ENCODE data around the gene MMP20.

The MMP20 gene

DNA sequence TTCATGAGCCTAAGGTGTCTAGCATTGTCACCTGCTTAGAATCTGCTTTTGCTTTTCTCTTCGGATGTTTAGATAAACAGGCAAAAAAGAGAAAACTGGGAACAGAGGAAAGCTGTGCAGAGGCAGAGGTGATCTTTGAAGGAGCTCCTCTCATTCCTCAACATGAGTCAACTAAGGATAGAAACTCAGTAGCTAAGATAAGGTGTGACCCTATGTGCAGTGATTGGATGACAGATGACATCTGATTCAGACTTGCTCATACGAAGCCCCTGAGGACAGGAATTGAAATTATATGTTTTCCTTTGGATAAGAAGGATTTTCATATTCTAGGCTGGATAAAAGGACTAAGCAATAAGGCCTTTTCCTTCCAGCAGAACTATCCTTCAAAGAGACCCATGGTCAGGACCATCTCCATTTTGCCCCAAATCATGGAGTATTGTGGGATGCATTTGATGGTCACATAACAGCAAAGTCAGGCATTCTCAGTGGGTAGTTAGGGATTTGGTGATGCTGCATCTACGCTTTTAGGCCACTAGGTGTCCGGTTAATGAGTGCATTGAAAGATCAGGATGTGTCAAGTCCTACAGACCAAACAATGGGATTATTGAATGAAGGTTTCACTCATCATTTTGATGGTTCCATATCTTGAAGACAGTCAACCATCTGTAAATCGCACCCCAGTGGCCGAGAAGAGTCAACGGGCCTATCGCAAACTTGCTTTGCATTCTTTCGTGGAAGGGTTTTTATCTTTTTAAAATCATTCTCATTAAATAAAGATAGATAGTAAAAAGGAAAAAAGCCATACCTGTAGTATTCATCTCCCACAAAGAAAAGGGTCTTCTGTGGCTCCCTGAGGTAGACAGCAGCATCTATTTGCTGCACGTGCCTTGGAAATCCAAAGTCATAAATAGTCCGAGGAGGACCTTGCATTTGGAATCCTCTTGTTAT is 32.2 kb downstream of the MMP20 start:
- no peak for DNase-seq (ENCODE audit: low read depth)

DNA sequence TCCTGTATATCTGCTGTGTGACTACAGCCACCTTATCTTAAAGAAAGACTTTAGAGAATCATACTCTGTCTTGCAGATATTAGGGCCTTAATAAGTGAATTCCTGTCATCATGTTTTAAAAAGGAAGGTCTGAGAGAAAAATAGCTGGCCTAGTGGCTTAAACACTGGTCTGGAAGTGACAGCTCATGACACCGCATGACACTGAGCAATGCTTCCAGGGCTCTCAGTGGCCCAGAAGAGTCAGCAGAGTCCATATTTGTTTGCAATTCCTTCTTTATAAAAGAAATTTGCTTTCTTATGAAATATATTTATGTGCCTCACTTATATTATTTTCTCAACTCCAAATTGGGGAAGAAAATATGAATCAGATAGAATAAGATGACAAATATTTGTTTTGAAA is 33.0 kb downstream of the MMP20 start:
- DNase-seq (ENCODE audit: low read depth) = no peak

DNA sequence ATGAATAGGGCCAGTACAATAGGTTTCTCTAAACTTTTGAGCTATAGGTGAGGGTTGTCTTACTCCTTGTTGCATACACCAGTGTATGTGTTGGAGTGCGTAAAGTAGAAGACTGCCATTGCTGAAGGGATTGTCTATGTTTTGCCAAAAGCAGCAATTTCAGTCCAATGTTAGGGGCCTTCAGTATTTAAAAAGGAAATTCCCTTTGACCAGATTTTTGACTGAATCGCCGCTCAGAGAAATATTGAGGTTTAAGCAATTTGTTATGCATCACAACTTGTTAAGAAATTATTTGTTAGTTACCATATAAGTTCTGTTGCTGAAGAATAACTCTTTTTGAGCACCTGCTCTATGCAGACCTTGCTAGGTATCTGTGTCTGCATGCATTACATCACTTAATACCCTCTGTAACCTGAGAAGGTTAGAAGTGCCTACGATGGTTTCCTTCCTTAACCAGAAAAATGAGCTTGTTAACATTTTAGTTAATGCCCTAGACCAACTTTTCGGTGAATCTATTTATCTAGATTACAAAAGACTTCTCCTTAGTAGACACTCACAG is 33.9 kb downstream of the MMP20 start:
- no peak for DNase-seq (ENCODE audit: low read depth)

DNA sequence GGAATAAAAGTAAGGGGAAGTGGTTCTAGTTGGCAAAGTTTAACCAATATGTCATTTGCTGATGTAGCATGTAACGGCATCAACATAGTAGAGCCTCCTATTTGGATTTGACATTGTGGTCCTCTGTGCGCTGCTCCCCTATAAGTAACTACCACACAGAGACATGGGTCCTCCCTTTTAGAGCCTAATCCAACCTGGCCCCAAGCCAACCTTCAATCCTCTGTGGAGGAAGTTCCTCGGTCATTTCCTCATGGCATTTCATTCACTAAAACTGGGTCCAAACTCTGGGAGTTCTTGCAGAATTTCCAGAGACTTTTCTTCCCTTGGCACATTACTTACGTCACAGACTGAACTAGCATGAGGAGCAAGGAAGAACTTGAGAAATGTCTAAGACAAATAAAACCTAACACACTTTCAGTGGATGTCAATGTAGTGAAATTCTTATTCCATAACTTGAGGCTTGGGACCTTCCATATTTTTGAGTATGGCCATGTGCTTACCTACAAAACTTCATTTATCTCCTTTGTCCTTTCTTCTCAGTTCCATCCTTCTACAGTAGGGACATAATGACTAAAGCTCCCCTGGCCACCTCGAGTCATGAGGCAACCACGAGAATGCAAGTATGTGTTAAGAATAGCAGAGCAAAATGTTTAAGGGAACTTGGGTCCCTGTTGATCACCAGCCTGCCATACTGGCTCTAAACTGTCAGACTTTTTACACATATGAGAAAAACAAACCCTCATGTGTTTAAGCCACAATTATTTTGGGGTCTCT is 34.7 kb downstream of the MMP20 start:
- no peak for DNase-seq (ENCODE audit: low read depth)

DNA sequence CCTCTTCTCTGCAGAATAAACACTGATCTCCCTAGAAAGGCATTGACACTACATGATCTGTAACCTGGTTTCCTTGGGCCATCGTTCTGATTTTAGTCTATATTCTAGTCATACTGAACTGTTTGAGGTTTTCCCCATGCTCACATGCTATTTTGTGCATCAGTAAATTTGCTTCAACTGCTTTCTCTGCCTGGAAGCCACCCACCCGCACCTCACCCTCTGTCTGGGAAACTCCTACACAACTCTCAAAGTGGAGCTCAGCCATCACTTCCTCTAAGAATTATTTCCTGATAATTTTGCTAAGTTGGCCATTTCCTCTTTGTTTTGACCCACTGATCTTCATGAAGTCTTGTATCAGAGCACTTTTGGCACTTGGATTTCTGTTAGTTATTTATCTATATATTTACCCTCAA is 36.1 kb downstream of the MMP20 start:
- DNase-seq (ENCODE audit: low read depth) = no peak

DNA sequence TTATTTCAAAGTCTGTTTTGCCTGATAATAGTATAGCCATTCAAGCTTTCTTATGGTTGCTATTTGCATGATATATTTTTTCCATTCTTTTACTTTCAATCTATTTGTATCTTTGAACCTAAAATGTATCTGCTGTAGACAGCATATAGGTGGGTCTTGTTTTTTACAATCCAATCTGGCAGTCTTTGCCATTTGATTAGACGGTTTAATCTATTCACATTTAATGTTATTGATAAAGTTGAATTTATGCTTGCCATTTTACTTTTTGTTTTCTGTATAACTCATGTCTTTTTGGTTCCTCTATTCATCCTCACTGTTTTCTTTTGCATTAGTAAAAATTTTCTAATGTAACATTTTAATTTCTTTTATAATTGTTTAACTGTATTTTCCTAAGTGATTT is 37.4 kb downstream of the MMP20 start:
- DNase-seq (ENCODE audit: low read depth) = no peak

DNA sequence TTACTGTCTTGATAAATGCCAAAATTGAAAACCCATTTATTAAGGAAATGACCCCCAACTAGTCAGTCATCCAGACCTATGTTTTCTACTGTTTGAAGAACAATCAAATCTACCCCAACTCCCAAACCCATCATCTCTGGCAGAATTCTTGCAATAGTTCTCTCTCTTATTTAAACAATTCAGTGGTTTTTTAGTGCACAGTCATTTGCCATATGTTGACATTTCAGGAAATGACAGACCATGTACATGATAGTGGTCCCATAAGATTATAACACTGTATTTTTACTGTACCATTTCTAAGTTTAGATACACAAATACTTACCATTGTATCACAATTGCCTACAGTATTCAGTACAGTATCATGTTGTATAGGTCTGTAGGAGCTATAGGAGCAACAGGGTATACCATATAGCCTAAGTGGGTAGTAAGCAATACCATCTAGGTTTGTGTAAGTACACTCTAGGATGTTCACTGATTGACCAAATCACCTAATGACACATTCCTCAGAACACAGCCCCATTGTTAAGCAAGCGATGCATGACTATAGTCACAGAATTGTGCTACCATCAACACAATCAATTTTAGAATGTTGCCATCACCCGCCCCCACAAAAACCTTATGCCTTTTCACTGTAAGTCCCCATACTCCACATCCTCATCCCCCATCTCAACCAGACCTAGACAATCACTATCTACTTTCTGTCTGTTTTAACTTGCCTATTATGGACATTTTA is 41.8 kb downstream of the MMP20 start:
- DNase-seq (ENCODE audit: low read depth) = no peak

DNA sequence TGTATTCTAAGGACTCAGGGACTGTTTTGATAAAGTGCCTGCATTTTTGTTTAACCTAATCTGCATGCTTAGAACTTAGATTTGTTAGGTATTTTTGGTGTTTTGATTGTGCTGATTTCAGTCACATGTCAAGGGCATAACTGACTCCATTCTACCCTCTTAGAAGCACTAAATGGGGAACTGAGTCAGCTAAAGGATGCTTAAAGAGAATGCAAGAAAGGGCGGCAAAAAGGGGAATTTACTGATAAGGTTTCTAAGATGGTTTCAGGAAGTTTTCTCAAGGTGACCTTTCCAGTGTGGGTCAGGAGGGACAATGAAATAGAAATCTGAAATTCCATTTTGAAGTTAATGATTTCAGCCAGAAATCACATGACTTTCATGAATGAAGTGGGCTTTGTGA is 43.0 kb downstream of the MMP20 start:
- DNase-seq (ENCODE audit: low read depth) = no peak

DNA sequence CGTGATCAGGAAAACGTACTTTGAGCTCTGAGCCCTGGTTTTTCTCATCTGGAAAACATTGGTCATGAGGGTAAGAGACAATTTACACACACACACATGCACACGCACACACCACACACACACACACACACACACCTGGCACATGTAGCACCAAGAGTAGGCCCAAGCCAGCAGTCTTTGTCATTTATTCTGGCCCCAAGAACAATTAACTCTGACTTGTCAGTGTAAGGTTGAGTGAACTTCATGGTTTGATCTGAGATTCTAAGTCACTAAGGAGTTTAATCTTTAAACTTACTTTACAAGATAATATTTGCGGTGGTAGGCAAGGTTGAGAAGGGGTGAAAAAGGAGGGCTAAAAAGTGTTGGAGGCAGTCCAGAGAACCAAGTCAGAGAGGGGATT is 44.1 kb downstream of the MMP20 start:
- DNase-seq (ENCODE audit: low read depth) = no peak

DNA sequence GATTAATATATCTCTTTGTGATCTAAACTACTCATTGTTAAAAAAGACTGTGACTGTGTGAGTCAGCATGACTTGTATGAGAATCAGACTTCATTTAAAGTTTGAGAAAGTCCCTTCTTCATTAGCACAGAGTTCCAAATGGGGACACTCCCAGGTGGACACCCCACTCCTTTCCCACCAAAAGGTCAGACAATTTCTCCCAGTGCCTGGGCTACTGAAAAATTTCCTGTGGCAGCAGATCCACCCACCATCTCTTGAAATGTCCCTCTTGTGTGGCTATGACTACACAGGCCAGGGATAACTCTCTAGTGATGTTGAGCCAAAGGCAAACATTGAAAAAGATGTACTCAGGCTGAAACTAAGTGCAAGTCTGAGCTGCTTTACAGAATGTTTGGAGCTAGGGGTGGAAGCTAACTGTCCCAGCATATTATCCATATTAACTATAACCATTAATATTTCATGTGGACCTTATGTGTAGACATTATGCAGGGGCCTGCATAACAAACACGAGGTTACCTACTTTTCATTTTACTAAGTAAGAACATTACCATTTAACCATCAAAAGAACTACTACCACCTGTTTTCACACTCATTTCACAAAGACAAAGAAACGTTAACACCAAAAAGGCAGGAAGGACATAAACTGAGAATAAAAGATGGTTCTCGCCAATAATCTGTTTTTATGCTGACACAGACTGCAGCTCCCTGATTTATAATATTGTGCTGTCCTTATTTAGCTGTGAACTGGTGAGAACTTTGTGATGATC is 44.8 kb downstream of the MMP20 start:
- DNase-seq (ENCODE audit: low read depth) = no peak

DNA sequence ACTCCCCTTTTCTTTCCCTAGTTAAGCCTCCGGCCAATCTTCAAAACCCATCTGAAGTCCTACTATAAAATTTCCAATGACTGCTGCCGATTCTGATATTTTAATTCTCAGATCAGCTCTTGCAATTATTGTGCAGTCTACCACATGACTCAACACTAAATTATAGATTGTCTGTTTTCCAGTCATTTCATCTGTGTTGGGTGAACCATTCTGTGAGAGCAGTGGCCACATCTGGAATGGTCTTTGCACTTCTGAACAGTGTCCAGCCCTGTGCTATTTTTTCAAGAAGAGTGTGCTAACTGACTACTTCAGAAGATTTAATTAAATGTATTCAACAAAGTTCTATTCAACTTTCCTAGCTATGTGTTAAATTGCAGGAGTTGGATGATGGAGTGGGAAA is 47.4 kb downstream of the MMP20 start:
- DNase-seq (ENCODE audit: low read depth) = no peak

DNA sequence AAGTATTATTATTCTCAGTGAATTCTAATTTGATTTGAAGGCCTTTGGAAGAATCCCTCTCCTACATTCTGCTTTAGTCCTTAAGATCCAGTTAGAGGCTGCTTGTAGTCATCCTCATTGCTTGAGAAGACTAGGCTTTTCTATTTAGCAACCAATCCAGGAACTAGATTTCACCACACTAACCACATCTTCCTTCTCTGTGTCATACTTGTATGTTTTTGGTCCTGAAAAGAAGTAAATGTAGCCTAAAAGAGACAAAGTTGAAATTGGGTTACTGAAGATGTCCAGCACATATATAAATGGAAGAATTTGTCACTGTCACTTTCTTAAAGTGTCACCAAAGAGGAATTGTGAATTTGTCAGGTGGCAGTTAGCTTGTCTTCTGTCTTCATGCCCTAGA is 48.0 kb downstream of the MMP20 start:
- DNase-seq (ENCODE audit: low read depth) = no peak

DNA sequence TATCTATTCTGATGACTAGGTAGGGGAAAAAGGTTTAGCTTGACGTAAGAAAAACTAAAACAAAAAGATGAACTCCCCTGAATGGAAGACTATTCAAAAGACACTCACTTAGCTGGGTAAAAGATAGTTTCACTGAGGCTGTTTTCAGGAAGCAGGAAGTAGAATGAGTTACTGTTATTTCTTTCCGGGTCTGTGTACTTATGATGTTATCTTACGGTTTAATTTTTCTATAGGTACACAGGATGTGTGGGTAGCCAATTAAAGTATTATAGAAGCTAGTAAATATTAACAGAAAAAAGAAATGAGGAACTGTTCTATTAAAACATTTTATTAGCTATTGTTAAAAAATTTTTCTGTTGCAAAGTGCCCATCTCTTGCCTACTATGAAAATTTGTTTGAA is 48.8 kb downstream of the MMP20 start:
- DNase-seq (ENCODE audit: low read depth) = no peak

DNA sequence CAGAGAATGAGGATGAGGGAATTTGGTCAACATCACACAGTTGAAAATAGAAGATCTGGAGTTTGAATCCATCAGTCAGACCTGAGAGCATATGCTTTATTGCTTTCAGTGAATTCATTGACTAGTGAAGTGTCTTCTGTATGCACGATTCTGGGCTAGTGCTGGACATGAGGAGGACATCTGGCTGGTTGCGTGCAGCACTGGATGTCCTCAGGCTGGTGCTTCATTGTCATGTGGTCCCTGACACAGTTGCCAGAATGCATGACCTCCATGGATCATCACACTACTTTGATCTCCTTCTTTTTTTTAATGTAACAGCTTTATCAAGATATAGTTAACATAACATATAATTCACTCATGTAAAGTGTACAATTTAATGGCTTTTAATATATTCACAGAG is 50.1 kb downstream of the MMP20 start:
- DNase-seq (ENCODE audit: low read depth) = no peak

DNA sequence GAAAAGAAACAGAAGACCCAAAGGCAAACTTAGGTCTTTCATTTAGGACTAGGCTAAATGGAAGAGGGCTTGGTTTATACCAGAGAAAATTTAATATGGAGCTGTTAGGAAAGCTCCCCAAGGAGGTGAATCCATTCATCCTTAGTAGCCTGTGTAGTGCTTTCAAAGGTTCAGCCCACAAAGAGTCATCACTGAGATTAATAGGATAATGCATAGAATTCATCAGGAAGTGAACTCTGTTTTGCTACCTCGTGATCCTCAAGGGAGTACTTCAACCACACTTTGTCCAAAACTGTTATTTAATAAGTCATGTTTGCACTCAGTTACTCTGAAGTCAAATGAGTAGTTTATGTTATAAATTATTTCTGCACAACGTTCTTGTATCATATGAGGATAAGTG is 51.3 kb downstream of the MMP20 start:
- DNase-seq (ENCODE audit: low read depth) = no peak

DNA sequence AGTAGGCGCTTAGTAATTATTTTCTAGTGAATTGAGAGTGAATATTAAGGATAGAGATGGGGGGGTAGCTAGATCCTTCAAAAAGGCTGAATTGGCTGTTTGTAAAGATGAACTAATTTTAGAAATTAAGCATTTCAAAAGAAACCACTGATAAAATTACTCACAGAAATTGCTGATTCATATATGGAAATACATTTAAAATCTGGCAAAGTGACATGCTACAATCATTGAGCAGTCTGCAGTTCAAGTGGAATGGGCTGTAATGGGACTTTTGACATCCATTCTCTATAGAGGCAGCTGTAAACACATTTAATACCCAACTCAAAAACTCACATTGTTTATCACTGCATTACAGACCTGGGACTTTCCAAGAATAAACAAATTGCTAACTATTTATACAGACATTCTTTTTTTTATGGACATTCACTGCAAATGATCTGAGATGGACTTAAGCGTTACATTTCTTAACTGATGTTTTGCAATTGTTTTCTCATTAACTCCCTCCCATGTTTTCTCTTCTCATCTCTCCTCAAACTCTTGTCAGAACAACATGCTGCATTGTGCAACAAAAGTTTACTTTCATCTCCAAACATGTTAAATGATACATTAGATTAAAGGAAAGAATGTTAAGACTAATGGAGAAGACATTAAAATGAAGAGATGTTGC is 52.4 kb downstream of the MMP20 start:
- no peak for DNase-seq (ENCODE audit: low read depth)

DNA sequence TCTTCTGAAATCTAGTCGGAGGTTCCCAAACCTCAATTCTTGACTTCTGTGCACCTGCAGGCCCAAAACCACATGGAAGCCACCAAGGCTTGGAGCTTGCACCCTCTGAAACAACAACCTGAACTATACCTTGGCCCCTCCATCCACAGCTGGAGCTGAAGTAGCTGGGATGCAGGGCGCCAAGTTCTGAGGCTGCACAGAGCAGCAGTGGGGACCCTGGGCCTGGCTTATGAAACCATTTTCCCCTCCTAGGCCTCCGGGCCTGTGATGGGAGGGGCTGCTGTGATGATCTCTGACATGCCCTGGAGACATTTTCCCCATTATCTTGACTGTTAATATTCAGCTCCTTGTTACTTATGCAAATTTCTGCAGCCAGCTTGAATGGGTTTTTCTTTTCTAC is 56.3 kb downstream of the MMP20 start:
- DNase-seq (ENCODE audit: low read depth) = no peak

DNA sequence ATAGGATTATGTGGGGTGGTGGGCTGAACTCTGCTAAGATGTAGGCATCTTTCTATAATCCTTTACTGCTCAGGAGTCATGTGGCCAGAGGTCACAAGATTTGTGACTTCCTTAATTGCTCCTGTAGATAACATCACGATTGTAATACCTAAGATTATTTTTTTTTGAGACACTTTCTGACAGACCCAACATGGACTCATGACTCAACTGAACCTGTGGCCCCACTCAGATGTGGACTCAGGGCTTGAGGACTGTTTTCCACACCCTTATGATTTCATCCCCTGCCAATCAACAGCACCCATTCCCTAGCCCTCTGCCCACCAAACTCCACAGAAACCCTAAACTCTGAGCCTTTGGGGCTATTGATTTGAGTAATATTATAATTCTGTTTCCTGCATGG is 59.0 kb downstream of the MMP20 start:
- DNase-seq (ENCODE audit: low read depth) = no peak

DNA sequence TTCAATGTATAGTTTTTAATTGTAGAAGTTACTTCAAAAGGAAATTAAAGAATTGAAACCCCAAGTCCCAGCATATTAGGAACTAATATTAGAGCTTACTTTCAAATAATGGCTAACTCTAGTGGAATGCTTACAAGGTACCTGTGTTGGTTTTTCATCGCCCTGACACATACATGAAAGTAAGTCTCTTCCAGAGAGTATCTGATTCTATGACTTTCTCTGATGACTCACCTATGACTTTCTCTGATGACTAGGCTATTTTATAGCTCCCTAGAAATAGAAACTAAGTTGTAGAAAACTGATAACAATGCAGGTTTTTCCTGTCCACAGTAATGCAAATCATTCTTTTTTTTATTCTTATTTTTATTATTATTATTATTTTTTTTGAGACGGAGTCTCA is 61.0 kb downstream of the MMP20 start:
- no peak for DNase-seq (ENCODE audit: low read depth)

DNA sequence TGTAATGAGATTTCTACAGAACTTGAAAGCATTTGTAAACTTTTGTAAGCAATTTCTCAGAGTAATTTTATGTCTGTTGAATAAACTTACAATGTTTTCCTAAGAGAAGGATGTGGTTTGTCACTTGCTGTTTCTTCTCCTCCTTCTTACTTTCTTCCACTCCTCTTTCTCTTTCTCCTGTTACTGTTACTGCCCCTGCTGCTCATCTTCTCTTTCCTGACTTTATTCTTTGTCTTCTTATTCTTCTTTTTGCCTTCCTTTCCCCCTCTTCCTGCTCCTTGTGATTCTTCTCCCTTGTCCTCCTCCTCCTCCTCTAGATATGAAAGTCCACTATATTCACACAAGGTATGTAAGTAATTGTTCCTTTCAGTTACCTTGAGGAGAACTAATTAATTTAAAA is 63.5 kb downstream of the MMP20 start:
- DNase-seq (ENCODE audit: low read depth) = no peak

DNA sequence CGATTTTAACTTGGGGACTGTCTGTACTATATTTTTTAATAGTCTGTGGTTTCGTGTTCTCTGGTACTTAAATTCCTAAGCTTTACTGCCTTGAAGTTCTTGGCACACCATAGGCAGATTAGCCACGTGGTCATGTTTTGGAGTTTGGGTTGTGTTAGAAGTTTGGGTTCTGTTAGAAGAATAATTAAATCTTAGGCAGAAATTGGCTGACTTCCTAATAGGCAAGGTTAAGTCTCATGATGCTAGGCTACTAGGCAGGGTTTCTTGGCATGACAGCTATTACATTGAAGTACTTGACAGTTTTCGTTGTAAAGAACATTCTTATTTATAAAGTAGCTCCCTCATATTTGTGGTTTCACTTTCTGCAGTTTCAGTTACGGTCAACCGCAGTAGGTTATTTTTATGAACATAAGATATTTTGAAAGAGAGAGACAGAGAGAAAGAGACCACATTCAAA is 64.5 kb downstream of the MMP20 start:
- no peak for DNase-seq (ENCODE audit: low read depth)

Data from stimulated activated CD8-positive, alpha-beta memory T cell treated with anti-CD3 and anti-CD28 coated beads, Interleukin-15, amount 100 ng/mL, for 1 hour (primary cell).